Tibial nerve (tissue), 4 donors: ENCODE measurements around the gene EYA3.
A peak's percentile ranks its signal among the peaks of the same experiment; 100 is the strongest.

Experiments used
- EP300 ChIP-seq, 2 donors: sonication (generic); formaldehyde crosslinking; IDR thresholded peaks; one replicate each; pipeline ENCODE4 v1.6.1; 2017; ENCODE audit warnings: antibody characterized with exemption in 2 of 2, mild to moderate bottlenecking in 1 of 2
- TF ChIP-seq, protein P1 (sequence below), 5 experiments: fragments of 200-600 bp in 3 of 5; fragments of 450-650 bp in 2 of 5; sonication (generic) in 3 of 5; IDR thresholded peaks; one replicate each; pipeline ENCODE4 v1.5.1; 2016 to 2019; ENCODE audit warnings: antibody characterized with exemption in 5 of 5, mild to moderate bottlenecking in 3 of 5, moderate library complexity in 2 of 5

DNA sequence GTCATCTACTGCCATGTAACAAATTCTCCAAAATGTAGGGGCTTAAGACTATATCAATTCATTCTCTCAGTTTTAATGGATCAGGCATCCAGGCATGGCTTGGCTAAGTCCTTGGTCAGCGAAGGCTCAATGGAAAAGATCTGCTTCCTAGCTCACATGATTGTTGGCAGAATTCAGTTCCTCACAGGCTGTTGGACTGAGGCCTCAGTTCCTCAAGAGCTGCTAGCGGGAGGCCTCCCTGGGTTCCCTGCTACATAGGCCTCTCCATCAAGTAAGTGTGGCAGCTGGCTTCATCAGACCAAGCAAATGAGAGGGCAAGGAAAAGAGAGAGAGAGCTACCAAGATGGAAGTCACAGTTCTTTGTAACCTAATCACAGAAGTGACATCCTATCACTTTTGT is 19.6 kb upstream of the EYA3 start:
- TF ChIP-seq, protein P1, sequence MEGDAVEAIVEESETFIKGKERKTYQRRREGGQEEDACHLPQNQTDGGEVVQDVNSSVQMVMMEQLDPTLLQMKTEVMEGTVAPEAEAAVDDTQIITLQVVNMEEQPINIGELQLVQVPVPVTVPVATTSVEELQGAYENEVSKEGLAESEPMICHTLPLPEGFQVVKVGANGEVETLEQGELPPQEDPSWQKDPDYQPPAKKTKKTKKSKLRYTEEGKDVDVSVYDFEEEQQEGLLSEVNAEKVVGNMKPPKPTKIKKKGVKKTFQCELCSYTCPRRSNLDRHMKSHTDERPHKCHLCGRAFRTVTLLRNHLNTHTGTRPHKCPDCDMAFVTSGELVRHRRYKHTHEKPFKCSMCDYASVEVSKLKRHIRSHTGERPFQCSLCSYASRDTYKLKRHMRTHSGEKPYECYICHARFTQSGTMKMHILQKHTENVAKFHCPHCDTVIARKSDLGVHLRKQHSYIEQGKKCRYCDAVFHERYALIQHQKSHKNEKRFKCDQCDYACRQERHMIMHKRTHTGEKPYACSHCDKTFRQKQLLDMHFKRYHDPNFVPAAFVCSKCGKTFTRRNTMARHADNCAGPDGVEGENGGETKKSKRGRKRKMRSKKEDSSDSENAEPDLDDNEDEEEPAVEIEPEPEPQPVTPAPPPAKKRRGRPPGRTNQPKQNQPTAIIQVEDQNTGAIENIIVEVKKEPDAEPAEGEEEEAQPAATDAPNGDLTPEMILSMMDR (IDR thresholded peaks at IDR 0.05) = no peak
- peak in 1 of 2 donors; percentile 7 for TF ChIP-seq EP300 (IDR thresholded peaks at IDR 0.05)
